A673 (cell line): ENCODE results near the gene SOX6.

Source experiments
- EZH2 ChIP-seq: fragments of 200-600 bp; sonication (generic); IDR thresholded peaks from 2 replicates; pipeline ENCODE4 v1.6.1; 2017; ENCODE audit warnings: borderline replicate concordance, low read depth, mild to moderate bottlenecking, mixed read lengths, antibody characterized with exemption, low read length; ENCODE audit not compliant: poor library complexity, severe bottlenecking
- TF ChIP-seq, protein P1 (sequence below): fragments of 300-800, 200-600 bp; sonication (generic); conservative IDR thresholded peaks from 2 replicates; pipeline ENCODE4 v1.5.1; 2017; ENCODE audit warnings: low read depth, mild to moderate bottlenecking, antibody characterized with exemption, low read length, moderate library complexity, mixed read lengths

DNA sequence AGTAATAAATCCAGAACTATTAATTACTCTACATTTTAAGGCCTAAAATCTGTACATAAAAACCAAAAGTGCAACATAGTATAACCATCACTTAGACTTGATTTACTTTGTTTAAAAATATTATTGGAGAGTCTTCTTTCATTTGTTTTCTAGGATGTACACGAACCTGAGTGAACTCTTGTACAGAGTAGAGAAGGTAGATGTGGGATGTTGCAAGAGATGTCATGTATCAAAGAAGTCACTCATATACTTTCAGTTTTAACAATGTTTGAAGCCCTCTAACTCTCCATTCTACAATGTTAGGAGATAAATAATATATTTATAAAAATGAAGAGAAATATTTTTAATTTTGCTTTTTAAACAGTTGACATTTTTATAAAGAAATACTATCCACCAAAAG lies 38.6 kb downstream of the SOX6 start:
- TF ChIP-seq EZH2, result no peak
- TF ChIP-seq, protein P1, sequence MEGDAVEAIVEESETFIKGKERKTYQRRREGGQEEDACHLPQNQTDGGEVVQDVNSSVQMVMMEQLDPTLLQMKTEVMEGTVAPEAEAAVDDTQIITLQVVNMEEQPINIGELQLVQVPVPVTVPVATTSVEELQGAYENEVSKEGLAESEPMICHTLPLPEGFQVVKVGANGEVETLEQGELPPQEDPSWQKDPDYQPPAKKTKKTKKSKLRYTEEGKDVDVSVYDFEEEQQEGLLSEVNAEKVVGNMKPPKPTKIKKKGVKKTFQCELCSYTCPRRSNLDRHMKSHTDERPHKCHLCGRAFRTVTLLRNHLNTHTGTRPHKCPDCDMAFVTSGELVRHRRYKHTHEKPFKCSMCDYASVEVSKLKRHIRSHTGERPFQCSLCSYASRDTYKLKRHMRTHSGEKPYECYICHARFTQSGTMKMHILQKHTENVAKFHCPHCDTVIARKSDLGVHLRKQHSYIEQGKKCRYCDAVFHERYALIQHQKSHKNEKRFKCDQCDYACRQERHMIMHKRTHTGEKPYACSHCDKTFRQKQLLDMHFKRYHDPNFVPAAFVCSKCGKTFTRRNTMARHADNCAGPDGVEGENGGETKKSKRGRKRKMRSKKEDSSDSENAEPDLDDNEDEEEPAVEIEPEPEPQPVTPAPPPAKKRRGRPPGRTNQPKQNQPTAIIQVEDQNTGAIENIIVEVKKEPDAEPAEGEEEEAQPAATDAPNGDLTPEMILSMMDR, result no peak
